ENCODE data around the gene STXBP6.

DNA sequence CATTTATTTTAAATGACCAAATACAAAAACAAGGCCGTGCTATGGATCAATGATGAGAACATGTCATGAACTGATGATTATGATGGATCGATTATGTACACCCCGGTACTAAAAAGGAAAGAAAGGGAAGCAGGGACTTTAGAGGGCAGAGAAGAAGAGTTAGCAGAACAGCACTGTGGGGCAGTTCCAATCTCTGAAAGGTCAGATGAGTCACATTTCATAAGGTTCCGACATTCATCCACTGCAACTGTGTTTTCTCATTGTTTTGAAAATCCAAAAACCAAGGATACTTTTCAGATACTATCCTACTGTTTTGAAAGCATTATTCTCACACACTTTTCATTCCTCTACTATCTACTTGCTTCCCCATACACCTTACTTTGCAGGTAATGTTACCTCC is 169.3 kb downstream of the STXBP6 start:
- TF ChIP-seq POLR2AphosphoS5 (IDR thresholded peaks at IDR 0.05; ENCODE audit: low read depth) (no peak), EZH2phosphoT487 (IDR thresholded peaks at IDR 0.05; ENCODE audit: unreplicated experiment) (no peak), REST (IDR thresholded peaks at IDR 0.05; ENCODE audit: unreplicated experiment) (no peak), JUNB (IDR thresholded peaks at IDR 0.05; ENCODE audit: unreplicated experiment) (no peak)
- TF ChIP-seq, protein P1, sequence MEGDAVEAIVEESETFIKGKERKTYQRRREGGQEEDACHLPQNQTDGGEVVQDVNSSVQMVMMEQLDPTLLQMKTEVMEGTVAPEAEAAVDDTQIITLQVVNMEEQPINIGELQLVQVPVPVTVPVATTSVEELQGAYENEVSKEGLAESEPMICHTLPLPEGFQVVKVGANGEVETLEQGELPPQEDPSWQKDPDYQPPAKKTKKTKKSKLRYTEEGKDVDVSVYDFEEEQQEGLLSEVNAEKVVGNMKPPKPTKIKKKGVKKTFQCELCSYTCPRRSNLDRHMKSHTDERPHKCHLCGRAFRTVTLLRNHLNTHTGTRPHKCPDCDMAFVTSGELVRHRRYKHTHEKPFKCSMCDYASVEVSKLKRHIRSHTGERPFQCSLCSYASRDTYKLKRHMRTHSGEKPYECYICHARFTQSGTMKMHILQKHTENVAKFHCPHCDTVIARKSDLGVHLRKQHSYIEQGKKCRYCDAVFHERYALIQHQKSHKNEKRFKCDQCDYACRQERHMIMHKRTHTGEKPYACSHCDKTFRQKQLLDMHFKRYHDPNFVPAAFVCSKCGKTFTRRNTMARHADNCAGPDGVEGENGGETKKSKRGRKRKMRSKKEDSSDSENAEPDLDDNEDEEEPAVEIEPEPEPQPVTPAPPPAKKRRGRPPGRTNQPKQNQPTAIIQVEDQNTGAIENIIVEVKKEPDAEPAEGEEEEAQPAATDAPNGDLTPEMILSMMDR (conservative IDR thresholded peaks at IDR 0.05; ENCODE audit: low read depth in 2 of 2) = no peak

Measured in GM23338 (cell line).